Muscle of arm (tissue), 12 donors: ENCODE data around the gene LHX3. TPM values are rescaled to one million over a fixed set of nuclear protein-coding genes. Genes with fewer than 3 reads are reported as not detected.

ENCODE experiments used
- DNase-seq: peaks from one replicate; pipeline ENCODE4 v3.0.0-alpha.2; 2013
- polyA plus RNA-seq, 12 donors: library from polyadenylated mRNA; unstranded; fragments of 120-200 nt; gene quantifications; one replicate each; pipeline ENCODE4 v1.2.1, GENCODE V29; 2013; ENCODE audit not compliant: insufficient read length in 12 of 12

LHX3 gene
- polyA plus RNA-seq, 12 donors, result 0.08 to 0.28 TPM; not detected in 10

DNA sequence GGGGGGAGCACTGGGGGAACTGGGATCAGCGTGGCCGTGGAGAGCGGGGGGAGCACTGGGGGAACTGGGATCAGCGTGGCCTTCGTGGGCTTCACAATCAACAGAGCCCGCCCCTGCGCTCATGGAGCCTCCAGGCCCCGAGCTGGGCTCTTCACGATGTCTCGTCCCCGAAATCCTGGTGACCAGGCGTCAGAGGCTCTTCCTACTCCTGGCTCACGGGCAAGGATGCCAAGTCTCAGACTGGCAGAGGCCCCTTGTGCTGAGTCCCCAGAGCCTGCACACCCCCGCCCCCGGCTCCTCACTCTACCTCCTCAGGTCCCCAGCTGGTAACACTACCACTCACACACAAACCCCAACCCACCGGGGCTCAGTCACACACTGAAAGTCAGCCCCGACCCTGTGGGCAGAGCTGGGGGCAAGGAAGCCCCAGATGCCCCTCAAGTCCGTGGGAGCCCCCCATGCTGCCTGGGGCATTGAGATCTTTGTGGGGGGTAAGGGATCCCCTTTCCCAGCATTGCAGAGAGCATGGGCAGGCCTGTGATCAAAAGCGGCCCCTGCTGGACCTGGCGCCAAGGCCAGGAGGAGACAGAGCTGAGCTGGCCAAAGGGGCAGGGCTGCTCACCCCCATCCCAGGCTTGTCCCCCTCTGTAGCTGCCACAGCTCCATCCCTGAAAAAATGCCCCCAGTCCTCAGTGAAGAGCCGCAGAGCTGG lies 26.7 kb downstream of the LHX3 start:
- DNase-seq, result no peak

DNA sequence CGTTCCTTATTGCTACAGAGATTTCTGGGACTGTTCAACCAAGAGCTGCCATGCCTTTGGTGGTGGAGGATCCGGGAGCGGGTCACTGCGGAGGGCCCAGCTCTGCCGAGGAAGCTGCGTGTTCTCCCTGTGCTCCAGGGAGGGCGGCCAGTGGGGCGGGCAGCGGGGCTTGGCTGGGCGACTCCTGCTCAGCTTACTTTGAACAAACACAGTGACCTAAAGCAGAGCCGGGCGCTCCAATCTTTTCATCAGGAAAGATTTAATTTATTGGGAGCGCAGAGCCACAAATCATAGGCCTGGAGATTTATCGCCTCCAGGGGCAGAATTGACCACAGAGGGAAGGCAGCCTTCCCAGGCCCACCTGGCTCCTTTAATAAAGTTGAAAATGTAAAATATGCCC lies 27.7 kb downstream of the LHX3 start:
- DNase-seq, result no peak

DNA sequence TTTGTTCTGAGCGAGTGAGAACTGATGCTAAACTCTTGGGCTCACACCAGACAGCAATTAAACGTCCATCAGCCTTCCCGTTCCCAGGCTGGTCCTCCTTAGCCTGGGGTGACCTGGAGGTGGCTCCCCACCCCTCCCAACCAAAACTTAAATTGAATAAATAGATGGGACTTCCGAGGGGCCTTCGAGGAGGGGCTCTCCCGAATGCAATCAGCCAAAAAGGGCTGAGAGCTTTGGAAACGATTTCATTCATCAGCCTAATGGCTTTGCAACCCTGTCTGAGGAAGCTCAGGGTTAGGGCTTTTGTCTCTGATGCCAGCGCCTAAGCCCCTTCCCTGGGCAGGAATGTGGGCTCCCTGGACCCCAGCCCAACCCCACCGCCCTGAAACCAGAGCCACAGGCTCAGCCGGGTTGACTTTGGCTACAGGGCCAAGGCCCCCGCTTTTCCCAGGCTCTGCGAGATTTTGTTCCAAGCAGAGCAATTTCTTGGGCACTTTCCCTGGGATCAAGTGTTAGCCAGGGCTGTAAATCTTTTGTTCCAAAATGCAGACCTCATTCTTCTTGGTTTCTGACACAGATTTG lies 29.2 kb downstream of the LHX3 start:
- DNase-seq, result peak; percentile 25

DNA sequence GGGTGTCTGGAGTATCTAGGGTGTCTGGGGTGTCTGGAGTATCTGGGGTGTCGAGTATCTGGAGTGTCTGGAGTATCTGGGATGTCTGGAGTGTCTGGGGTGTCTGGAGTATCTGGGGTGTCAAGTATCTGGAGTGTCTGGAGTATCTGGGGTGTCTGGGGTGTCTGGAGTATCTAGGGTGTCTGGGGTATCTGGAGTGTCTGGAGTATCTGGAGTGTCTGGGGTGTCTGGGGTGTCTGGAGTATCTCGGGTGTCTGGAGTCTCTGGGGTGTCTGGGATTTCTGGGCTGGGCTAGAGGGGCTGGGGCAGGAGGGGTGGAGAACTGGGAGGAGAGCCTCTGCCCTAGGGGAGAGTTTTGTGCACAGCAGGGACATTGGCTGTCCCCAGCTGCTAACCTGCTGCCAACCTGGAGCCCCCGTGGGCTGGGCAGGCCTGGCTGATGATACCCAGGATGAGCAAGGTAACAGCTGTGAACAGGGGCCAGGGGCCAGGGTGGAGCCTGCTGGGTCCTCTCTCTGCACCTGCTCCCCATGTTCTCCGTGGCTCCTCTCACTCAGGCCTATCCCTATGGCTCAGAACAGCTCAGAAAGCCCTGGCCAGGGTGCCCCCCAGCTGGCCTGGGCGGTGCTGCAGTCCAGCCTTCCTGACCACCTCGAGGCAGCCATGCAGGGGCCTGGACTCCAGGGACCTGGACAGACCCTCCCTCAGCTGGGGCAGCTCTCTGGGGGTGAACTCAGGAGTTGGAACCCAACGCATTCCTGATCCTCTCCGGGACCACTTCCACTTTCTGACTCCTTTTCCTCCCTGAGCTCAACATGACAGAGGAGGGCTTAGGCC lies 29.9 kb downstream of the LHX3 start:
- no peak for DNase-seq

DNA sequence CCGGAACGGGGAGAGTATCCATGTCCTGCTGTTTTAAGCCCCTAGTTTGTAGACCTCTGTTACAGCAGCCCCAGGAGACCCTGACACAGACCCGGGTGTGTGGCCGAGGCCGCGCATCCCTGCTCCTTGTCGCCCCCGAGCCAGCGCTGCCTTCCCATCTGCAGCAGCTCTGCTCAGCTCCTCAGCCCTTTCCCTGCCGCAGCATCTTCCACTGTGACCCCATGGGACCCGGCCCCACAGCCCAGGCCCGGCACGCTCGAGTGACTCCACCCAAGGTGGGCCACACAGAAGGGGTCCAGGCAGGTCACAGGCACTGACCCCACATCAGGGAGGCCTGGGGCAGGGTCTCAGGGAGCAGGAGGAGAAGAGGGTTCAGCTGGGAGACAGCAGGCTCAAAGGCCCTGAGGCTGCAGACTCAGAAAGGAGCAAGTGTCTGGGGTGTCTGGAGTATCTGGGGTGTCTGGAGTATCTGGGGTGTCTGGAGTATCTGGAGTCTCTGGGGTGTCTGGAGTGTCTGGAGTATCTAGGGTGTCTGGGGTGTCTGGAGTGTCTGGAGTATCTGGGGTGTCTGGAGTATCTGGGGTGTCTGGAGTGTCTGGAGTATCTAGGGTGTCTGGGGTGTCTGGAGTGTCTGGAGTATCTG lies 31.2 kb downstream of the LHX3 start:
- DNase-seq, result no peak

DNA sequence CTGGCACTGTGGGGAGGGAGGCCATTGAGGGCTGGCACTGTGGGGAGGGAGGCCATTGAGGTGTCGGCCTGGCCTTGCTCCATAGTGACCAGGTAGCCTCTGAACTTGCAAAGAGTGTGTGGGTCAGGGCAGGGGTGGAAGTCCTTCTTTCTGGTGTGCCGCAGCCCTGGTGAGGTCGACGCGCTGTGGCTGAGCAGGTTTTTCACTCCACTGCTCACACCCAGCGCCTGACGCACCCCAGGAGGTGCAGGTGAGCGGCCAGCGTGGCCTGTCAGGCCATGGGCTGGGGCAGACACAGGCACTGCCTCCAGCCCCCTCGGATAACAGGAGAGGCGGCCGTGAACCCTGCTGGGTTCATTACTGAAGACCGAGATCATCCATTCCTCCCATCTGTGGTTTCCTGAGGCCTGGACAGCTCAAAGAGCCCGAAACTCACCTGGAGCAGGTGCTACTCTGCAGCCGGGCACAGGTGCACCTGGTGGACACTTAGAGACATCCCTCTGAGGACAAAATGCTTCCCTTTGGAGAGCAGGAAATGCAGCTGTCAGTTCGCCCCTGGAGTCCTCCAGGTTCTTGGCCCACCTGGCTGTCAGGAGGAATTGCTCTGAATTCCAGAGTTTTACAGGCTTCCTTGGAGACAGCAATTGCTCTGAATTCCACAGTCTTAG lies 32.4 kb downstream of the LHX3 start:
- no peak for DNase-seq

DNA sequence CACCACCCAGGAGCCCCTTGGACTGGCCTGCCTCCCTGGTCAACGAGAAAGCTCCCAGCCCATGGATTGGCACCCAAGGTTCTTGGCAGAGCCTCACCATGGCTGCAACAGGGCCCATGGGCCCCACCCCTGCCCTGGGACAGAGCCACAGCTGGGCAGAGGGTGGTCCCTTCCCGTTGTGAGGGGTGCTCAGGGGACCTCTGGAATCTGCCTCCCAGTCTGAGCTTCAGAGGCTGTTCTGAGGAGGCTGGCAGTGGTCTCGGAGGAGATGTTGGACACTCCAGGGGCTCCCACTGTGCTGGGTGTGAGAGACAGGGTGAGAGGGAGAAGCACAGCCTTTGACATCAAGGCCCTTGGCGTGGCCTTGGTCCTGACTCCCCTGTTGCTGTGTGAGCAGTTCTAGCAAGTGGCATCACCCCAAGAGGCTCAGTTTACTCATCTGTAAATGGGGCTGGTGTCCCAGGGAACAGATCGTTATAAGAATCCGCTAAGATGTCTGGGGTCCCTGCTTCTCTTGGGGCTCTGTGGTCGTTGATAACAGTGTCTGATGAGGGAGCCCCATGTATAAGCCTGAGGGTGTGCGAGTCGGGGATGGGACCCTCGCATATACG lies 33.0 kb downstream of the LHX3 start:
- no peak for DNase-seq

DNA sequence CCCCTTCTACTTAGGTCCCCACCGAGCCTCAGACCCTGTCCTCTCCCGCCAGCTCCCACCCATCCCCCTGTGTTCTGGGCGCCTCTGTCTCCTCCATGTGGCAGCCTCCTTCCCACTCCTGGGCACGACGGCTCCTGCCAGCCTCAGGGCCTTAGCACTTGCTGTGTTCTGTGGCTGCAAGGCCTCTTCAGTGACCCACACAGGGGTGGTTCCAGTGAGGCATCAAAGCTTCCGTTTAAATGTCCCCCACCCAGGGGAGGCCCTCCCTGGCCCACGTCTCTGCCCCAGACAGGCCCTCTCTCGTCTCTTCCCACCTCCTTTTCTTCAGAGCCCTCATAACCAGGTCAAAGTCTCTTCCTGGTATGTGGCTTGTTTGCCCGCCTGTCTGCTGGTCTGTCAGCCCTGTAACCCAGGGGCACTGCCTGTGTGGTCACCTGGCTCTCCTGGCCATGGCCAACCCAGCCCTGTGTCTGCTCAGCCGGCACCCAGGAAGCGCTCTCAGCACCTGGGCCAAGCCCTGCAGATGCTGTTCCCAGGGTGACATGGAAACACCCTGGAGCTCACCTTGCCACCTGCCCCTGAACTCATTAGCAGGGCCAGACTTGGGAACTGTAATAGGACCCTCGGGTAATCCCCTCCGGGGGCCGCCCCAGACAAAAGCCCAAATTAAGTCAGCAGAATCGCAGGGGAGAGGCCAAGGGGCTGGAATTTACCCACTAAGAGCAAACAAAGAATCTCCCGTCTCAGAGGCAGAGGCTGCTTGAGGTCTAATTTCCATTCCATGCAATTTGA lies 33.7 kb downstream of the LHX3 start:
- no peak for DNase-seq

DNA sequence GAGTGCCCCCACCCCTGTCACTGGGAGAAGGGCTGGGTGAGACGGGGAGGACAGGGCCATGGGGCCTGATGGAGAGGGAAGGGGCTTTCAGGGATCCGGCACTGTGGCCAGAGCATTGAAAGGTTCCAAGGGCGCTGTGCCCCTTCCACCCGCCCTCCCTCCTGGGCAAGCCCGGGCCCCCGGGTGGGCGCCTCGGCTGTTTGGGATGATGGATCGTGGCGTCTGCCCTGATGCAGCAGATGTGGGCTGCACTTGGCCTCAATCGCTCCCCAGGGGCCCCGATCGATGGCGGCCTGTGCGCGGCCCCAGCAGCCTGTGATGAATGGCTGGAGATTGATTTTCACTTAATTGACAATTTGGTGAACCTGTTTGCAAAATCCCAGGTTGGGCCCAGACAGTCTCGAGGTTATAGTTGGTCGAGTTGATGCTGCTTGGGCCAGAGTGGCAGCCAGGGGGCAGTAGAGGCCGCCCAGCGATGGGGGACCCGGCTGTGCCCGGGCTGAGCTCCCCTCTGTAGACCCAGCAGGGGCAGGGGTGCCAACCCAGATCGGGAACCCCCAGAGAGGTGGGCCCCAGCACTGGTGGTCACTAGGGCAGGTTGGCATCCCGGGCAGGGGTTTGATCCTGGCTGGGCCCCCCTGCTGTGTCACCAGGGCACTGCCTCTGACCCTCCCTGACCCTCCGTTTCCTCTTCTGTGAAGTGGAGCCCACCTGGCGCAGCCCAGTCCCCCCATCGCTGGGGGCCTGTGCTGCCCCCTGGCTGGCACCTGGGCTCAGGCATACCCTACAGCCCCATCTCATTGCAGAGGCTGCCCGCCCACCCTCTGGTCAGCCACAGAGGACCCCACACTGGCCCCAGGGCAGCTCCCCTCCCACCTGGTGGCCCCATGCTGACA lies 34.7 kb downstream of the LHX3 start:
- no peak for DNase-seq

DNA sequence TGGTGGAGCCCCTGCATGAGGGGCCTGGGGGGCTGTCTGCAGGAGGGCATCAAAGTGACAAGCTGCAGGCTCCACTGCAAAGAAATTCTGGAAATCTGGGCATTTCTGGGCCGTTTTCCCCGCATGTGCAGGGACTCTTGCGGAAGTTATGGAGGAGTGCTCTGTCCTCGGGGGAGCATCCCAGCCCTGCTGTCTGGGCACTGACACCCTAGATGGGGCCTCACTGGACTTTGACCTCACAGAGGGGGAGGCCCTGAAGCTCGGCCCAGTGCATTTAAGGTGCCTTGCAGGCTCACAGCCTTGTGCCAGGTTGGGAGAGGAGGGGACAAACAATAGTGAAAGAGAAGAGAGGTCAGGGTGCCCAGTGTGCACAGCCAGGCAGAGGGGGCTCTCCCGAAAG lies 35.4 kb downstream of the LHX3 start:
- DNase-seq, result no peak

DNA sequence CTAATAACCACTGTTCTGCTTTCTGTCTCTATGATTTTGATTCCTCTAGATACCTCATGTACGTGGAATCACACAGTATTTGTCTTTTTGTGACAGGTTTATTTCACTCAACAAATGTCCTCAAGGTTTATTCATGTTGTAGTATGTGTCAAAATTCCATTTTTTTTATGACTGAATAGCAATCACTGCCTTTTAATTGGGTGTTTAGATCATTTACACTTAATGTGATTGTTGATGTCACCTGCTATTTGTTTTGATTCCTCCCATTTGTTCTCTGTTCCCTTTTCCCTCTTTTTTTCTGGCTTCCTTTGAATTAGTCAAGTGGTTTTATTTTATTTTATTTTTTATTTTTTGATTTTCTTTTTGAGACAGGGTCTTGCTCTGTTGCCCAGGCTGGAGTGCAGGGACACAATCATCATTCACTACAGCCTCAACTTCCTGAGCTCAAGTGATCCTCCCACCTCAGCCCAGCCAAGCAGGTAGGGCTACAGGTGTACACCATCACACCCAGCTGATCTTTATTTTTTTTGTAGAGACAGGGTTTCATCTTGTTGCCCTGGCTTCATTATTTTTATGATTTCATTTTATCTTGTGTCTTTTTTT lies 41.6 kb downstream of the LHX3 start:
- DNase-seq, result no peak

DNA sequence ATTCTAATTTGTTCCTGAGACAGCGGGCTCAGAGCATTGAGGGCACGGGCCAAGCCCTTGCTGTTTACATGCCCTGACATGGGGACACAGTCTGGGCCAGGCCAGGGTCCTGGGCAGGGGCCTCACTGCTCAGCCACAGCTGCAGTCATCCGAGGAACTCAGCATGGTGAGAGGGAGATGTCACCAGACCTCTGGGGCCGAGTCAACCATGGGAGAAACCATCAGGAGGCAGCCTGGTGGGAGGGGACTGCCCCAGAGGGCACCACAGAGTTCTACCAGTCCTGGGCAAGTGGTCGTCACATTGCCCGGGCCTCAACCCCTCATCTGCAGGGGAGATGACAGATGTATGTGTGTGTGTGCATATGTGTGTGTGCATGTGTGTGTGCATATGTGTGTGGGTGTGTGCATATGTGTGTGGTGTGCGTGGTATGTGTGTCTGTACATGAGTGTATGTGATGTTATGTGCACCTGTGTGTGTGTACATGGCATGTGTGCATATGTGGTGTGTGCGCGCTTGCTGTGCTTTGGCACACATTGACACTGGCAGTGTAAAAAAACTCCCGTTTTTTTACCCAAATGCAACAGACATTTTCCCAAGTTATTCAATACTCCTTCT lies 43.8 kb downstream of the LHX3 start:
- DNase-seq, result no peak

DNA sequence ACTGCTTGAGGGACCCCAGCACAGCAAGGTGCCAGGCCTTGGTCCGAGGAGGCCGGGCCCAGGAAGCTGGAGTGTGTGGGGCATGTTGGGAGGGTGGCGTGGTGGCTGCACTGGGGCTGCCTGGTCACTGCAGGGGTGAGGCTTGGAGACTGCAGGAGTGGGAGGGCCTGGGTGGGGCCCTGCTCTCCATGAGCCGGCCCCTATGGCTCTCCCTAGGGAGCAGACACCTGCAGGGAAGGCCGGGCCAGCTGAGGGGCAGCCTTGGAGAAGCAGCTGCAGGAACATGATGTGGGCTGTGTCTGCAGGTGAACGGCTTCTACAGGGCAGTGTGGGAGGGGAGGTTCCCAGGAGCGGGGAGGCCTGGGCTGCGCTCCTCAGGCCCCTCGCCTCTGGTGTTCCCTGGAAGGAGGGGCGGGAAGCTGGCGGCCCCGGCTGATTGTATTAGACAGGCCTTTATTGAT lies 44.5 kb downstream of the LHX3 start:
- no peak for DNase-seq

DNA sequence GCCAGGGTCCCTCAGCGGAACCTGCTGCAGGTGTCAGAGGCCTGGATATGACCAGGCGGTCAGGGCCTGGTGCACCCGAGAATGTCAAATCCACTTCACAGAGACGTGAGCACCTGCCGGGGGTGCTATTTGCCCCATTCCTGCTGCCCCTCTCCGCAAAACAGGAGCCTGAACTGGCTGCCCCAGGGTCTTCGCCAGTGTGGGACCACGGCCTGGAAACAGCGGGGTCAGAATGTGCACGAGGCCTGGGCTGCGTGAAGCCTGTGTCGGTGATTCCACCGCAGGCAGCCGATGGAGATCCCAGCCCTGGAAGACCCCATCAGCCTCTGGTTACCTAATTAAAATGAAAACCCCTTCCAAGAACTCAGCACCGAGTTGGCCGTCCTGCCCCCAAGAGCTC lies 45.1 kb downstream of the LHX3 start:
- DNase-seq, result no peak

DNA sequence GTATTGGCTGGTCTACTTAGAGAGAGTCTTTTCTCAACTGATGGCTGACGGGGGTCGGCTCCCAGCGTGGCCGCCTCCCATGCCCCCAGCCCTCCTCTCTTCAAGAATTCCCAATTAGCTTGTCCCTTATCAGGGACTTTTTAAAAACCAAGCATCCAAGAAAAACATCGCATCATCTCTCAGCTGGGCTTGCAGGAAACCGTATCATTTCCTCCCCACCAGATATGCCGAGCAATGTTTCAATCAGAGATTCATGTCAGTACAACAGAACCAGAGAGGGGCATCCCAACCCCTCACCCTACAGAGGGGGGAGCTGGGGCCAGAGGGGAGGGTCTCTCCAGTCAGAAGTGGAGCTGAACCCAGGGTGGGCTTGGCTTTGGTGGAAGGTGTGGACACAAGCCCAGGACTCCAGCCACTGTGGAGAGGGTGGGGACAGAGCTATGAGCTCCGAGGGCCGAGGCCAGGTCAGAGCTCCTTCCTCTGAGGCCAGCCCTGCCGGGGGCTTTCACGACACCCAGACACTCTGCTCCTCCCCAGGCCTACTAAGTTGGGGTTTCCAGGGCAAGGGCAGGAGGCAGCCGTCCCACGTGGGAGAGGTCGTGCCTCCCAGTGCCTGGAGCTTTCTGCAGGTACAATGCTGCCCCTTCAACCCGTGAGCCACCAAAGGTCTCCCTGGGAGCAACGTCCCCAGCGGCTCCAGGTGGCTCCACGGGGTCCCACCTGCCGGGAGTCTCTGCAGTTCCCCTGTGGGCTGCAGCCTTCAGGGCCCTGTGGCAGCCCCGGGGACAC lies 47.3 kb downstream of the LHX3 start:
- no peak for DNase-seq

DNA sequence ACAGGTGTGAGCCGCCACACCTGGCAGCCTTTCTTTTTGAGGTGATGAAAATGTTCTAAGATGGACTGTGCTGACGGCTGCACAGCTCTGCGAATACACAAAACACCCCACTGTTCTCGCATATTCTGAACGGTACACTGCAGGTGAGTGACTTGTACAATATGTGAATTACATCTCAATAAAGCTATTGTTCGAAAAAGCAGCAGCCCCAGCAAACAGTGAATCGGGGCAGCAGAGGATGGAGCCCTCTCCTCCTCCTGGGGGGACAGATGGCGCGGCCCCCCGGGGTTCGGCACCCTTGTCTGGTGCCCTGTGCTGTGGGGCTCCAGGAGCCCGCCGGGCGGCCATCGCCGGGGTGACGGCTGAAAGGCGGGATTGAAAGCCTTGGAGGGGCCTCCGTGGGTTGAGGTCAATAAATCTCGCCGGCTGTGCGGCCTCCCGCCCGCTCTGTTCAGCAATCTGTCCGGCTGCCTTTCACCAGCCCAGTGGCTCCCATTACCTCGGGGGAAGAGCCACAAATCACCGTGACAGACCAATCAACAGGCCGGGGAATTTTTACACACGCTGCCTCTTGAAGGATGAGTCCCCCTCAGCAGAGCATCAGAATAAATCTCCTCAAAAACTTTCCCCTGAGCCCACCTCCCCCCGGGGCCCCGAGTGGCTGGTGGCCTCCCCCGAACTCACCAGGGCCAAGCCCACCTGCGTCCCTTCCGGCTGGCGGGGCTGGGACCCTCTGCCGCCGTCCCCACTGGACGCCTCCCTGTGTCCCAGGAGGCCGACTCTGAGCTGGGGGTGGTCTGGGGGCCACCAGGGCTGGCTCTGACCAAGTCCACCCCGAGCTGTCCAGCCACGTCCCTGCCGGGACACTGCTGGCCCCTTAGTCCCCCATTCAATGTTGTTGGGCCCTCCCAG lies 48.5 kb downstream of the LHX3 start:
- no peak for DNase-seq

DNA sequence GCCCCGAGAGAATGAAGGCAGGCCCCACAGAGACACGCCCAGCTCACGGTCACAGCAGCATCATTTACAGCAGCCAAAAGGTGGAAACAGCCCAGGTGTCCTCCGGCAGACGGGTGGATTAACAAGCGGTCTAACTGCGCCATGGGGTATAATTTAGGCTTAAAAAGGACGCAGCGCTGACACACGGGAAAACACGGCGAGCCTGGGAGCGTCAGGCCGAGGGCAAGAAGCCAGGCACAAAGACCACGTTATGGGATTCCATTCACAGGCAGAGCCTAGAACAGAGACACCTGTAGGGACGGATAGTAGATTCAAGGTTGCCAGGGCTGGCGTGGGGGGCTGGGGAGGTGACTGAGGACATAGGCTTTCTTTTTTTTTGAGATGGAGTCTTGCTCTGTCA lies 49.4 kb downstream of the LHX3 start:
- DNase-seq, result no peak
